UCSD-AML1 (cell line): ENCODE data around the gene MAT1A.
"Not testable (repeated sequence)": the region's sequence is repeated elsewhere in the genome, so short reads cannot be mapped to it uniquely, and the experiment has no call there.

ENCODE experiments used
- DNase-seq: peaks from one replicate; lab custom pipeline; 2025; ENCODE audit not compliant: unreplicated experiment; lab: John Stamatoyannopoulos, UW

Gene MAT1A

GRCh38 chr10:80233871-80234270, 55.6 kb downstream of the MAT1A start:
- DNase-seq = not testable (repeated sequence)

GRCh38 chr10:80226723-80227122, 62.7 kb downstream of the MAT1A start:
- DNase-seq = not testable (repeated sequence)

DNA sequence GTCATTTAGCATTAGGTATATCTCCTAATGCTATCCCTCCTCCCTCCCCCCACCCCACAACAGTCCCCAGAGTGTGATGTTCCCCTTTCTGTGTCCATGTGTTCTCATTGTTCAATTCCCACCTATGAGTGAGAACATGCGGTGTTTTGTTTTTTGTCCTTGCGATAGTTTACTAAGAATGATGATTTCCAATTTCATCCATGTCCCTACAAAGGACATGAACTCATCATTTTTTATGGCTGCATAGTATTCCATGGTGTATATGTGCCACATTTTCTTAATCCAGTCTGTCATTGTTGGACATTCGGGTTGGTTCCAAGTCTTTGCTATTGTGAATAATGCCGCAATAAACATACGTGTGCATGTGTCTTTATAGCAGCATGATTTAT, 66.4 kb downstream of the MAT1A start:
- DNase-seq = not testable (repeated sequence)
